ENCODE results near the gene APAF1.

DNA sequence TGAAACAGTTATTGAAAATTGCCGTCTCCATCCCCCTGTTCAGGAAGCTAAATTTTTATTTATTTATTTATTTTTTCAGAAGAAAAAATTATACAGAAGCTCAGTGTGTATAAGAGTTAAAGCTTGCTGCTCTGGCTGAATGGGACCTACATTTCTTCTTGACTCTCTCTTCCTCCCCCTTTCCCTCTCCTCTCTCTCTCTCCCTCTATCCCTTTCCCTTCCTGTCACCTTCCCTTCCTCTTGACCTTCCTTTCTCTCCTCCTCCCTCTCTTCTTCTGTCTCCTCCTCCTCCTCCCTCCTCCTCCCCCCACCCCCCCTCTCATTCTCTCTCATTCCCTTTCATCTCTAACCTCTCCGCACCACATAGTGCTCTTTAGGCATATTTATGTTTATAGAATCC, 39.1 kb downstream of the APAF1 start:
- TF ChIP-seq, protein P1, sequence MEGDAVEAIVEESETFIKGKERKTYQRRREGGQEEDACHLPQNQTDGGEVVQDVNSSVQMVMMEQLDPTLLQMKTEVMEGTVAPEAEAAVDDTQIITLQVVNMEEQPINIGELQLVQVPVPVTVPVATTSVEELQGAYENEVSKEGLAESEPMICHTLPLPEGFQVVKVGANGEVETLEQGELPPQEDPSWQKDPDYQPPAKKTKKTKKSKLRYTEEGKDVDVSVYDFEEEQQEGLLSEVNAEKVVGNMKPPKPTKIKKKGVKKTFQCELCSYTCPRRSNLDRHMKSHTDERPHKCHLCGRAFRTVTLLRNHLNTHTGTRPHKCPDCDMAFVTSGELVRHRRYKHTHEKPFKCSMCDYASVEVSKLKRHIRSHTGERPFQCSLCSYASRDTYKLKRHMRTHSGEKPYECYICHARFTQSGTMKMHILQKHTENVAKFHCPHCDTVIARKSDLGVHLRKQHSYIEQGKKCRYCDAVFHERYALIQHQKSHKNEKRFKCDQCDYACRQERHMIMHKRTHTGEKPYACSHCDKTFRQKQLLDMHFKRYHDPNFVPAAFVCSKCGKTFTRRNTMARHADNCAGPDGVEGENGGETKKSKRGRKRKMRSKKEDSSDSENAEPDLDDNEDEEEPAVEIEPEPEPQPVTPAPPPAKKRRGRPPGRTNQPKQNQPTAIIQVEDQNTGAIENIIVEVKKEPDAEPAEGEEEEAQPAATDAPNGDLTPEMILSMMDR (IDR thresholded peaks at IDR 0.05; ENCODE audit: extremely low read depth in 1 of 2, insufficient read depth in 1 of 2, low read depth in 1 of 2, low read length in 2 of 2), result no peak
- TF ChIP-seq POLR2A (IDR thresholded peaks at IDR 0.05; ENCODE audit: low read depth, low read length) (no peak), FOS (IDR thresholded peaks at IDR 0.05; ENCODE audit: borderline replicate concordance, insufficient read depth, low read length) (no peak), POLR2AphosphoS5 (IDR thresholded peaks at IDR 0.05; ENCODE audit: insufficient read depth, low read depth, low read length) (no peak), JUN (IDR thresholded peaks at IDR 0.05; ENCODE audit: borderline replicate concordance, insufficient read depth, insufficient read length, low read depth) (no peak), EZH2 (IDR thresholded peaks at IDR 0.05; ENCODE audit: borderline replicate concordance, low read depth, low read length, severe bottlenecking) (no peak), MYC (IDR thresholded peaks at IDR 0.05; ENCODE audit: low read depth, low read length) (no peak)
- TF ChIP-seq, protein P2, sequence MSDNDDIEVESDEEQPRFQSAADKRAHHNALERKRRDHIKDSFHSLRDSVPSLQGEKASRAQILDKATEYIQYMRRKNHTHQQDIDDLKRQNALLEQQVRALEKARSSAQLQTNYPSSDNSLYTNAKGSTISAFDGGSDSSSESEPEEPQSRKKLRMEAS (IDR thresholded peaks at IDR 0.05; ENCODE audit: insufficient read depth, insufficient read length), result no peak
